HepG2 (cell line): ENCODE measurements around the gene RNASE7. TPM values are rescaled to one million over a fixed set of nuclear protein-coding genes. Genes with fewer than 3 reads are reported as not detected.

Source experiments
- CSRNP1 ChIP-seq: sonication (generic); formaldehyde crosslinking; IDR thresholded peaks from 2 replicates; pipeline ENCODE4 v1.8.1; 2023; ENCODE audit warnings: mild to moderate bottlenecking, missing genetic modification reagents
- DZIP1 ChIP-seq: sonication (generic); formaldehyde crosslinking; IDR thresholded peaks from 2 replicates; pipeline ENCODE4 v1.5.0; 2020; ENCODE audit warnings: mild to moderate bottlenecking, missing genetic modification reagents
- FOXJ3 ChIP-seq: sonication (generic); formaldehyde crosslinking; IDR thresholded peaks from 2 replicates; pipeline ENCODE4 v1.4.0; 2020; ENCODE audit warnings: missing genetic modification reagents, mild to moderate bottlenecking, borderline replicate concordance
- GRHL1 ChIP-seq: sonication (generic); formaldehyde crosslinking; conservative IDR thresholded peaks from 2 replicates; pipeline ENCODE4 v1.8.0; 2022; ENCODE audit warnings: missing genetic modification reagents
- HHEX ChIP-seq: IDR thresholded peaks from 2 replicates; pipeline ENCODE4 v1.6.1; 2016; ENCODE audit warnings: control low read depth
- HOXA3 ChIP-seq: sonication (generic); formaldehyde crosslinking; IDR thresholded peaks from 2 replicates; pipeline ENCODE4 v1.5.0; 2020; ENCODE audit warnings: missing genetic modification reagents
- MXI1 ChIP-seq: IDR thresholded peaks from 3 replicates; pipeline ENCODE4 v1.6.1; 2012; ENCODE audit warnings: low read depth, low read length, inconsistent platforms, borderline replicate concordance
- NCOR1 ChIP-seq: fragments of 200-600 bp; sonication (generic); IDR thresholded peaks from 2 replicates; pipeline ENCODE4 v1.7.0; 2017; ENCODE audit warnings: antibody characterized with exemption, low read length, borderline replicate concordance
- NFAT5 ChIP-seq: sonication (generic); formaldehyde crosslinking; IDR thresholded peaks from 2 replicates; pipeline ENCODE4 v1.4.0; 2020; ENCODE audit warnings: missing genetic modification reagents
- SP4 ChIP-seq: sonication (generic); formaldehyde crosslinking; IDR thresholded peaks from 2 replicates; pipeline ENCODE4 v1.8.1; 2023; ENCODE audit warnings: mild to moderate bottlenecking, missing genetic modification reagents
- TCF7 ChIP-seq: sonication (generic); IDR thresholded peaks from 2 replicates; pipeline ENCODE4 v1.6.1; 2016; ENCODE audit warnings: antibody characterized with exemption, low read depth
- TFE3 ChIP-seq: IDR thresholded peaks from 2 replicates; pipeline ENCODE4 v1.6.1; 2016
- ZBTB21 ChIP-seq: sonication (generic); formaldehyde crosslinking; IDR thresholded peaks from 2 replicates; pipeline ENCODE4 v1.4.0; 2020; ENCODE audit warnings: missing genetic modification reagents
- ZMAT3 ChIP-seq: sonication (generic); formaldehyde crosslinking; conservative IDR thresholded peaks from 2 replicates; pipeline ENCODE4 v1.7.0; 2021; ENCODE audit warnings: missing genetic modification reagents
- ZNF879 ChIP-seq: sonication (generic); formaldehyde crosslinking; IDR thresholded peaks from 2 replicates; pipeline ENCODE4 v1.8.1; 2023; ENCODE audit warnings: missing genetic modification reagents
- polyA plus RNA-seq, 8 experiments: library from polyadenylated mRNA; depleted of rRNA in 3 of 8; stranded (reverse) in 7 of 8; unstranded in 1 of 8; fragments of >200 nt; fragmentation: Illumina TruSeq in 4 of 8; extraction: Trizol in 4 of 8; gene quantifications; 2 replicates each; pipeline versions ENCODE4 v1.2.1 to v1.2.3, GENCODE V29; 2011 to 2016; ENCODE audit warnings: low read depth in 4 of 8, missing spikeins in 1 of 8, mixed read lengths in 1 of 8; ENCODE audit not compliant: insufficient read depth in 1 of 8
- total RNA-seq, 5 experiments: library from RNA; depleted of rRNA; stranded (reverse); fragments of >200 nt; fragmentation: Illumina TruSeq; extraction: Trizol; gene quantifications; 2 replicates each; pipeline ENCODE4 v1.2.3, GENCODE V29; 2016; ENCODE audit warnings: low read depth in 1 of 5

The RNASE7 gene
- total and polyA plus RNA-seq, 2 of the 13 experiments (the other 11 are each of a cell fraction or from before 2014, with no cell fraction given), result 0.04 TPM; not detected in 1

GRCh38 chr14:21092273-21093011 is 50.3 kb downstream of the RNASE7 start (continued):
- no peak for TF ChIP-seq NFAT5 (CRISPR knock-in tag)
- TF ChIP-seq ZBTB21 (CRISPR knock-in tag), result 0 out of 2 replicates have a peak, but pooled peaks have one; percentile 44
- TF ChIP-seq NCOR1, result no peak
- TF ChIP-seq CSRNP1 (CRISPR knock-in tag), result peak; percentile 91
- TF ChIP-seq GRHL1 (CRISPR knock-in tag), result no peak
- no peak for TF ChIP-seq TCF7
- TF ChIP-seq HOXA3, result peak; percentile 86
- peak; percentile 58; the same call in 1 of the 2 replicates for TF ChIP-seq DZIP1
- TF ChIP-seq SP4 (CRISPR knock-in tag), result peak; percentile 68; the same call in 1 of the 2 replicates
- no peak for TF ChIP-seq HHEX
- no peak for TF ChIP-seq FOXJ3
- peak; percentile 62; the same call in 1 of the 2 replicates for TF ChIP-seq TFE3
- peak; percentile 94; the same call in 1 of the 2 replicates for TF ChIP-seq ZMAT3 (CRISPR knock-in tag)
- peak; percentile 41; the same call in 1 of the 3 replicates for TF ChIP-seq MXI1
- no peak for TF ChIP-seq ZNF879 (CRISPR knock-in tag)
